ENCODE results near the gene DCAF8.

Gene DCAF8

GRCh38 chr1:160261556-160261892 lies 825 bp downstream of the DCAF8 start:
- FAIRE-seq: no peak

GRCh38 chr1:160260406-160261382 lies 1.7 kb downstream of the DCAF8 start:
- no peak for FAIRE-seq

- no peak for FAIRE-seq
These were observed 4.1 kb downstream of the DCAF8 start for GRCh38 chr1:160258177-160258798.

GRCh38 chr1:160257411-160258015 lies 4.8 kb downstream of the DCAF8 start:
- FAIRE-seq: no peak

GRCh38 chr1:160256396-160257046 lies 5.8 kb downstream of the DCAF8 start:
- FAIRE-seq: no peak

GRCh38 chr1:160255781-160256300 lies 6.5 kb downstream of the DCAF8 start:
- no peak for FAIRE-seq

DNA sequence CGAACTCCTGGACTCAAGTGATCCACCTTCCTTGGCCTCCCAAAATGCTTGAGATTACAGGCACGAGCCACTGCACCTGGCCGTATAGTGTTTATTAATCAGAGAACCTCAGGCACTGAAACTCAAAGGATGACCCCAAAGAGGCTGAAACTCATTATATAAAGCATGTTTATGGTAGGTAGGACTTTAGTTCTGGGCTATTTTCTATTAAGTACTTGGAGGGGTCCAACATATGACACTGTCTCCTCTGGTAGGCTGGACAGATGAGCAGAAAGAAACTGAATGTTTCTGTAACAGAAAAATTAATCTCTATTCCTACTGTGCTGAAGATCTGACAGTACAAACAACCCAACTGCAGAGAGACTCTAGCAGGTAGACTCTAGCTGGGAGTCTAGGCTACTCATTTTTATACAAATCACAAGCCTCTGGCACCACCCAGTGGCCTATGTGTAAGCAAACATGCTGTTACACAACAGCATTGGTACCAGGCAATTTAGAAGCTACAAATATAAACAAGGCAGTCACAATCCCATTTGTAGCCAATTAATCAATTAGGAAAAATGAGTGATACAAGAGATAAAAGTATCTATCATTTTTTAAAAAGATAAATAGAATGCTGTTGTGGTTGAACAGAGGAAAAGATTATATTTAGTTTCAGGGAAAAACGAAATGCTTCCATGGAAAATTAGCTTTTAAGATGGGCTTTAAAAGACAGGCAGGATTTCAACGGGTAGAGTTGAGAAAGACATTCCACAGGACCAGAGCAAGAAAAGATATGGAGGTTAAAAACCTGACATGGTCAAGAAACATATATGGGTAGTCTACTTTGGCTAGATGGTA lies 10.4 kb downstream of the DCAF8 start:
- FAIRE-seq: peak; percentile 83

DNA sequence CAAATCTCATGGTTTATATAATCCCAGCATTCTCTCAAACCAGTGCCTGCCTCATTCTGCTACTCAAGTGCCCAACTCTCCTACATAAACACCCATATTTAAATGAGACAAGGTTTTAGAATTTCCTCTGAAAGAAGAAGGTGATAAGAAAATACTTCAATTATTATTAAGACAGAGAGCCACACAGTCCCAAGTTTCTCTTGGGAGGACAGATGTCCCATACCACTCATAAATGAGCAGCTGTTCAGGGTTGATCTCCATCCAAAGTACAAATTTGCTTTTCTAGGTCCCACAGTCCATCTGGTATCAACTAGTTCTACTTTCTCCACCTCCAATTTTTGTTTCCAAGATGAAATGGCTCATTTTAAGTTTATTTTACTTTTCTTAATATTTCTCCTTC lies 11.3 kb downstream of the DCAF8 start:
- no peak for FAIRE-seq

DNA sequence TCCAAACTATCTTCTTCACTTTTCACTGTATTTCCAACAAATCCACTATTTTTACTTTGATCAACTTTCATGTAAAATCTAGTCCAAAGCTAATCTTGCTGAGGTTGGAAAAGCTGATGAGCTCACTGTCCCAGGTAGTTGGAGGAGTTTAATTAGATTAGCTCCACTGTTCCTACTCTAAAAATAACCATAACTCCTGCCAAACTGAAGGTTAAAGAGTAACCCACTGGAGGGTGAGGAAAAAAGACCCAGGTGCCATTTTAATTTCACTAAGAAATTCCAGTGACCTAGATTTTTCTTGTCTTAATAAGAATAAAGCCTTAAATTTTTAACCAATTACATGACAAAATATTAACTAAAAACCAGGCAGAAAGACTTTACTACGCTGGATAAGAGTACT lies 15.3 kb downstream of the DCAF8 start:
- no peak for FAIRE-seq

DNA sequence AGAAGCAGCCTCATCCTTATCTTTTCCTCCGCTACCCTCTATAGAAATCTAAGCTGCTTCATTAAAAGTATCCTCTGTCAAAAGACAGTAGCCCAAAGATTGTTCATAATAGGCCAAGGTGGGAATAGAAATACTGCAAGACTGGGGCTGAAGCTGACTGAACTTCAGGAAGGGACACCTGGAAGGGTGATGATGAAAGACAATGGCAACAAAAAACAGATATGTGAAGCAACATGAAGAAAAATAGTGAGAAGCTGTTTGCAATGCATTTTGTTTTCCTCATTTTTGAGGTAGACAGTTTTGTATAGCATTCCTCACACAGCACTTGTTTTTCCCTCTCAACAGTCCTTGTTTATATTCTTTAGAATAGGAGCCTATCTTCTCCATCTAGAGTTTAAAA lies 16.9 kb downstream of the DCAF8 start:
- no peak for FAIRE-seq

- FAIRE-seq: no peak
These were observed 18.1 kb downstream of the DCAF8 start for GRCh38 chr1:160244209-160244608.

GRCh38 chr1:160243767-160244166 lies 18.6 kb downstream of the DCAF8 start:
- no peak for FAIRE-seq

GRCh38 chr1:160239582-160240299 lies 22.6 kb downstream of the DCAF8 start:
- FAIRE-seq: no peak

DNA sequence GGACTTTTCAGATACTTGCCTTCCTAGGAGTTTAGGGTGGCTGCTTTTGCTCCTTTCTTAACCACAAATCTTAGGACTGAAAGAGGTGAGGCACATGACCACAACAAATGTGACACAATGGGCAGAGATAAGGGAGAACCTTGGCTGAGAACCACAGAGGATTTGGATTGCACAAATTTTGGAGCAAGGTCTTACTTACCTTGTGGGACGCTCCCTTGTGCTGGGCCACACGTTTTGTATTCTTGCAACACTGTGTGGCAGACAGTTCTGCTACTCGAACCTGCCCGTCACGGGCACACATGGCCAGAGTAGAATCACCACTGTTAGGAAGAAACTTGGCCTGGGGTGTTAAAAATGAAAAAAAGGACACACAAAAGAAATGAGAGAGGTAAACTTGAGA lies 23.9 kb downstream of the DCAF8 start:
- FAIRE-seq: no peak

DNA sequence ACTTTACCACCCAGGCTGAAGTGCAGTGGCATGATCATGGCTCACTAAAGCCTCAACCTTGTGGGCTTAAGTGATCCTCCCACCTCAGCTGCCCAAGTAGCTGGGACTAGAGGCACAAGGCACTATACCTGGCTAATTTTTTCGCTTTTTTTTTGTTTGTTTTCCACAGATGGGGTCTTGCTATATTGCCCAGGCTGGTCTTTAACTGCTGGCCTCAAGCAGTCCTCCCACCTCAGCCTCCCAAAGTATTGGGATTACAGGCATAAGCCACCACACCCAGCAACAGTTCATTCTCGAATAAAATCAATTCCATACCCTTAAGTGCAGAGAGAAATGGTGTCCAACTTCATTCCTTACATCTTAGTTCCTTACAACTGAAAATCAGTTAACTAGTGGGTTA lies 24.8 kb downstream of the DCAF8 start:
- FAIRE-seq: no peak

GRCh38 chr1:160236806-160237205 lies 25.5 kb downstream of the DCAF8 start:
- no peak for FAIRE-seq

GRCh38 chr1:160232911-160233310 lies 29.4 kb downstream of the DCAF8 start:
- FAIRE-seq: no peak

GRCh38 chr1:160228431-160228830 lies 33.9 kb downstream of the DCAF8 start:
- no peak for FAIRE-seq

GRCh38 chr1:160227561-160227960 lies 34.8 kb downstream of the DCAF8 start:
- FAIRE-seq: no peak

GRCh38 chr1:160227034-160227433 lies 35.3 kb downstream of the DCAF8 start:
- FAIRE-seq: no peak

GRCh38 chr1:160226623-160227022 lies 35.7 kb downstream of the DCAF8 start:
- FAIRE-seq: no peak

DNA sequence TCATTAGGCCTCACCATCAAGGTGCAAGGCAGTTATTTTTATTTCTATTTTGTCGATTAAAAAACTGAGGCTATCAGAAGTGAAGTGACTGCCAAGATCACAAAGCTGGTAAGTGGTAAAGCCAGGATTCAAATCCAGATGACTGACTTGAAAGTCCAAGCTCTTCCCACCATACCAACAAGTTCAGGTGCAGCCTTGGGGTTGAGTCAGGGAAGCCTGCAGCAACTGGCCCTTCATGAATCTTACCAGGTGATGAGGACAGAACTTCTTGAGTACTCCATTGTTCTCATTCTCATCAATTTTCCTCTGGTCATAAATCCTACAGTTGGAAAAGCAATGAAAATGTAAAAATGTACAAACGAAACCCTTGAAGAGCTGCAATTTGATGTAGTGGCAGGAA lies 37.0 kb downstream of the DCAF8 start:
- no peak for FAIRE-seq

Measured in A204.1 (cell line).